22Rv1 (cell line): ENCODE measurements around the gene HS6ST2.
A peak's percentile ranks its signal among the peaks of the same experiment; 100 is the strongest.

Experiments used
- H3K27ac ChIP-seq: fragments of 450-650 bp; 2 replicates; pipeline ENCODE4 v1.5.1; 2017
- ZFX ChIP-seq: fragments of 450-650 bp; IDR thresholded peaks from 2 replicates; pipeline ENCODE4 v1.6.1; 2017; ENCODE audit warnings: antibody characterized with exemption, borderline replicate concordance
- TF ChIP-seq, protein P1 (sequence below): fragments of 450-650 bp; IDR thresholded peaks from 2 replicates; pipeline ENCODE4 v1.5.1; 2017; ENCODE audit warnings: mild to moderate bottlenecking

The HS6ST2 gene

DNA sequence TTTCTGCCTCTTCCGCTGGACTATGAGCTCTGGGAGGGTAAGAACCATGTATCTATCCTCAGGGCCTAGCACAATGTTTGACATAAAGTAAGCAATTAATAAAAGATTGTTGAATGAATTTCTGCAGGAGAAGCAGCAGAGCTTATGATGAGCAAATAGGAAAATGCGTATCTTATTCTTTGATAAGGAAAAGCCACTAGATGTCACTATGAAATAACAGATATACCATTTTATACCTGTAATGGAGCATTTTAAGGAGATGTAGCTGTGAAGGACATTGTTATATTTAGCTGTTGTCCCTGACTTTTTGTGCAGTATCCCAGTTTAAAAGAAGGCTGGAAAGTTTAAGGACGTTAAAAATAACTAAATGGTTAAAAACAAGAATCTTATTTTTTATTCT is 322.3 kb downstream of the HS6ST2 start:
- TF ChIP-seq, protein P1, sequence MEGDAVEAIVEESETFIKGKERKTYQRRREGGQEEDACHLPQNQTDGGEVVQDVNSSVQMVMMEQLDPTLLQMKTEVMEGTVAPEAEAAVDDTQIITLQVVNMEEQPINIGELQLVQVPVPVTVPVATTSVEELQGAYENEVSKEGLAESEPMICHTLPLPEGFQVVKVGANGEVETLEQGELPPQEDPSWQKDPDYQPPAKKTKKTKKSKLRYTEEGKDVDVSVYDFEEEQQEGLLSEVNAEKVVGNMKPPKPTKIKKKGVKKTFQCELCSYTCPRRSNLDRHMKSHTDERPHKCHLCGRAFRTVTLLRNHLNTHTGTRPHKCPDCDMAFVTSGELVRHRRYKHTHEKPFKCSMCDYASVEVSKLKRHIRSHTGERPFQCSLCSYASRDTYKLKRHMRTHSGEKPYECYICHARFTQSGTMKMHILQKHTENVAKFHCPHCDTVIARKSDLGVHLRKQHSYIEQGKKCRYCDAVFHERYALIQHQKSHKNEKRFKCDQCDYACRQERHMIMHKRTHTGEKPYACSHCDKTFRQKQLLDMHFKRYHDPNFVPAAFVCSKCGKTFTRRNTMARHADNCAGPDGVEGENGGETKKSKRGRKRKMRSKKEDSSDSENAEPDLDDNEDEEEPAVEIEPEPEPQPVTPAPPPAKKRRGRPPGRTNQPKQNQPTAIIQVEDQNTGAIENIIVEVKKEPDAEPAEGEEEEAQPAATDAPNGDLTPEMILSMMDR, result peak; percentile 24
- TF ChIP-seq ZFX, result no peak
- no peak overlapping the region for H3K27ac ChIP-seq

DNA sequence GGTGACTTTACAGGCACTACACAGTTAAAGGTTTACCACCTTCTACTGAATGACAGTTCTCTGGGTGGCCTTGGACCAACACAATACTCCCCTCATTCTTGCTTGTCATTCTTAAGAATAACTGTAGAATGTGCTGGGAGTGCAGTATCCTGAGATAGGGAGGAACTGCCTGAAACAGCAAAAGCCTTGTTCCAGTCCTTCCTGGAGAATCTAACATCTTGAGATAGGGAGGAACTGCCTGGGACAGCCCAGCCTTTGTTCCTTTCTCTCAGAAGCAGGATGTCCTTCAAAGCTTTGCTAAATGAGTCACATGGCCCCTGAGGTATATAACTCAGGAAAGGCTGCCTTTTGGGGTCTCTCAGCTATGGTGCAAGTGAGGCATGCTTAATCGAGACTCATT is 323.9 kb downstream of the HS6ST2 start:
- no peak overlapping the region for H3K27ac ChIP-seq

DNA sequence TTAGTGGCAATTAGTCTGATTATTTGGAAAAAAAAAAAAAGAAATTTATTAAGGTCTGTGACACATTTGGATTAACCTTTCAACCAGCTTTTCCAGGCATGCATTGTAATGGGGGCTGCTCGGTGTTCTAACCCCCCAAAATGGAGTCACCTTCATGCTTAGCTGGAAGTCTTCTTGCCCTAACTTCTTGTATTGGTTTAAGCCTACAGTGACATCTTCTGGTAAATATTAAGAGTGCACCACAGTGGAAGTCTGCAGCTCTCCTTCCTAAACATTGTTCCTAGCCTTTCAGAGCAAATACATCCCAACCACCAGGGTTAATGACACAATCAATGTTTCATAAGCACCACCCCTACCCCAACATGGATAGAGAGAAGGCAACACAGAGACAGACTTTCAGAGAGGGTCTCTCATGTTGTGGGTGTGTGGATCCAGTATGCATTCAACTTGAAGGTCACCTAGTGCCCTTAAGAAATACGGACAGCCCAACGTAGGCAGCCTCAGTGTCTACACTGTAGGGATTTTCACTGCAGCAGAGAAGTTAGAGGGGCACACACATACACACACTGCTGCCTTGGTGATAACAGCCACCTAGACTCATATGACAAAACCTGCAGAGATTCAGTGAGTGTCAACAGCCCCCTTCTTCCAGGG is 326.7 kb downstream of the HS6ST2 start:
- TF ChIP-seq, protein P1, result peak; percentile 61
- no peak for TF ChIP-seq ZFX
- H3K27ac ChIP-seq, result no peak overlapping the region

More for the DNA sequence above, 323.9 kb downstream of the HS6ST2 start:
- no peak for TF ChIP-seq ZFX
- TF ChIP-seq, protein P1, result no peak

DNA sequence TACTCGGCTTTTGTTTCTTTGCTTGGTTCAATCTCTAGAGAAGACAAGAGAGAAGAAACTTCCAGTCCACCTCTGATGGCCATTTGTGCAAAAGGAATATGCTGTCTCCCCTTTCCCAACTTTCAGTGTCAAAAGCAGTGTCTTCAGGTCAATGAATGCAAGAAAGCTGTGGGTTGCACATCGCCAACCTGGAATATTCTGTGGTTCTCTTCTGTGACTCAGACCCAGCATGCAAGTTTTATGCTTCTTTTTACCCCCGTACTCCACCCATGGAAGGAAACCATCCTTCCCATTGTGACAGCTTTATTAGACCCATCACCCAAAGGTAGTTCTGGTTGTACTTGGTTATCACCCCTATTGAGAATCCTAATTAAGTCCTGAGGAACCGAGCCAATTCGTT is 334.0 kb downstream of the HS6ST2 start:
- H3K27ac ChIP-seq, result no peak overlapping the region
- TF ChIP-seq ZFX, result no peak
- TF ChIP-seq, protein P1, result no peak

DNA sequence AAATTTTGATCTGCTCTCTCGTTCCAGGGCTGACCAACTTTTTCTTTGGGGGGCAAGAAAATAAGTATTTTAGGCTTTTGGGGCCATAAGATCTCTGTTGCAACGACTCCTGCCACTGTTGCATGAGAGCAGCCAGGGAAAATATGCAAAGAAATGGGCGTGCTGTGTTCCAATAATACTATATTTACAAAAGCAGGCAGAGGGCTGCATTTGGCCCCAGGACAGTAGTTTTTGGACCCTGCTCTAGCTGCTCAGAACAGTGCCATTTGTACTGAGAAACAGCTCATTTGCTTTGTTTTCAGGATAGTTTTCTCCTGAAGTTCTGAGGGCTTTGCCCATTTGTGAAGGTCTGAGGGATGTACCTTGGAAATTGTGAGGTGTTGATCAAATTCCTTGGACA is 334.5 kb downstream of the HS6ST2 start:
- no peak for TF ChIP-seq ZFX
- TF ChIP-seq, protein P1, result no peak
- H3K27ac ChIP-seq, result no peak overlapping the region

DNA sequence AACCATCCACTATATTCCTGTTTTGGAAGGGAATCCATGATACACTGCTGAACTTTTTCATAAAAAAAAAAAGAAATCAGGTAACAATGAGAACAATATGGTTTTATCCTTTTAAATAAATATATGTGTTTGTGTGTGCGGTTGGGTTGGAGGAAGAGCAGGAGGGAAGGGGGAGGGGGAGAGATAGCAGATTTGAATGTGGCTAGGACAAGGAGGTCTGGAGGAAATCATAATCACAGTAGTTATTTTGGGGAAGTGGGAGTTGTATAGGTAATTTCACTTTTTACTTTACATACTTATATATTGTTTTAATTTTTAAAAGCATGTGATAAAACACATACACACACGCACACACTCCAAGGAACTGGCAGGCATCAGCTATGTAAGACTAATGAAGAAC is 335.1 kb downstream of the HS6ST2 start:
- H3K27ac ChIP-seq, result no peak overlapping the region
- TF ChIP-seq, protein P1, result no peak
- no peak for TF ChIP-seq ZFX

DNA sequence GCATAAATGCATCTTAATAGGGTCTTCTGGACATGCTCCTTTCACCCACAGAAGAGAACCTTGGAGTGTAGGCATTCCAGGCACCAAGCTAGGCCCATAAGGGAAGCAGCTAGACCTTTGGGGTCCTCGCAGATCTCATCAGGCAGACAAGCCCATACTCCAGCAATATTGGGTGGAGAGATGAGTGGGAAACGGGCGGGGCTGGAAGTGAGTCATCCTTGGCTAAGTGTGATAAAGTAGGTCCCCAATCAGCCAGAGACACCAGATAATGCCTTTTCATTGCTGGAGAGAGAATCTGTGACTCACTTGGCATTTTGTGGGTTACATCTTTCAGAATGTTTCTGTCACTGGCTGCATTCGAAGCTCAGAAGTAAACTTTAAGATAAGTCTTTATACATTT is 336.3 kb downstream of the HS6ST2 start:
- H3K27ac ChIP-seq, result no peak overlapping the region
- no peak for TF ChIP-seq ZFX
- TF ChIP-seq, protein P1, result no peak
